Stimulated activated CD8-positive, alpha-beta memory T cell treated with anti-CD3 and anti-CD28 coated beads, Interleukin-15, amount 100 ng/mL, for 1 hour (primary cell): ENCODE data around the gene PEF1.

Experiments used
- DNase-seq: peaks from one replicate; pipeline ENCODE4 v3.0.0-alpha.2; 2020; ENCODE audit warnings: low read depth

The PEF1 gene

DNA sequence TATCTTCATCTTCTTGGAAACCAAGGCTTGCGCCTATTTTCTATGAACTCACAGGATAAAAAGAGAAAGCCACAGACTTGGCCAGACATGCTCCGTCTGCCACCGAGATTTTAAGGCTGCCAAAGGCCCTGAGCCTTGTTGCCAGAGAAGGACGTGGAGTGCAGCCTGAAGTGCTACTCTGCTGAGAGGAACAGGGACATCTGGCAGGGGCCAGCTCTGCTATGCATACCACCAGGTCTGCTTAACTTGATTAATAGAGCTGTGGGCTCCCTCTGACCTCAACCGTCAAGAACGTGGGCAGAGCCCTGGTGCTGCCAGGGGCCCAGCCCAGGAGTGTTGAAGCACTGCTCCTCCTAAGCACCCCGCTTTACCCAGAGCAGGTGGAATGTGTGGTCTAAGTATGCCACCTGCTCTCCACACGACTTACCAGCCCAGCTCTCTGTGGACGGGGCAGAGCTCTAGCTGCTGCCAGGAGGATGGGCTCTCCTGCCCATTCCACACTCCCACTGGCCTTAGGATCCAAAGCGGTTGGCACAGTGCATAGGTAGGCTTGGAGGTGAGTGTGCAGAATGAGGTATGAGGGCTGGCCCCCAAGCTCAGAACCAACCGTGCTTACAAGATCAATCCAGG lies 16.6 kb downstream of the PEF1 start:
- no peak for DNase-seq

GRCh38 chr1:31627301-31627929 lies 17.3 kb downstream of the PEF1 start:
- no peak for DNase-seq

DNA sequence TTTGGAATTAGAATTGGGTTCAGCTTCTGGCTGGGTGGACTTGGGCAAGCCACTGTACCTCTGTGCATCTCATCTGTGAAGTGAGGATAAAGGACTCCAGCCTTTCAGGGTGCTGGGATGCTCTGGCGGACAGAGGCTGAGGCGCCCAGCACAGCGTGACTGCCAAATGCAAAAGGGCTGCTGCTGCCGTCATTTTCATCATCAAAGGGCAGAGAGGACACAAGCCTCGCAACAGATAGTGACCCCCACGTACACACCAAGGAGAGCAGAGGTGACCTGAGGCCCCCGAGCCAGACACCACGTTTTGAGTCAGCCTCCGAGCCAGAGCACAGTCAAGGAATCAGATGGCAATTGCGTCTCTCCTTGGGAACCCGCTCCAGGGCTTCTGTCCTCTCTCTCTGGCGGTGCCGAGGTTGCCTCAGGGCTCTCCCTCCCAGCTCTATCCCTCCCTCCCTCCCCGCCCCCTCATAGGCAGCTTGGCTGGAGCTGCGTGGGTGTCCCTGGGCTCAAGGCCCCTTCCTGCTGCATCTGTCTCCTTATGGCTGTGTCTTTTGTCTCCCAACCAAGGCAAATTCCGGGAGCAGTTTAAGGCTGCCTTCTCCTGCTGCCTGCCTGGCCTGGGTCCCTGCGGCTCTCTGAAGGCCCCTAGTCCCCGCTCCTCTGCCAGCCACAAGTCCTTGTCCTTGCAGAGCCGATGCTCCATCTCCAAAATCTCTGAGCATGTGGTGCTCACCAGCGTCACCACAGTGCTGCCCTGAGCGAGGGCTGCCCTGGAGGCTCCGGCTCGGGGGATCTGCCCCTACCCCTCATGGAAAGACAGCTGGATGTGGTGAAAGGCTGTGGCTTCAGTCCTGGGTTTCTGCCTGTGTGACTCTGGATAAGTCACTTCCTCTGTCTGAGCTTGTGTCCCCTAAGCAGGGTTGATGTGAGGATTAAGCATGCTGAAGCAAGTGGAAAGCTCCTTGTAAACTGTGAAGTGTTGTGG lies 18.2 kb downstream of the PEF1 start:
- DNase-seq, result no peak

GRCh38 chr1:31625561-31626222 lies 19.0 kb downstream of the PEF1 start:
- DNase-seq, result no peak

- no peak for DNase-seq
These were observed 19.8 kb downstream of the PEF1 start for GRCh38 chr1:31624731-31625514.

DNA sequence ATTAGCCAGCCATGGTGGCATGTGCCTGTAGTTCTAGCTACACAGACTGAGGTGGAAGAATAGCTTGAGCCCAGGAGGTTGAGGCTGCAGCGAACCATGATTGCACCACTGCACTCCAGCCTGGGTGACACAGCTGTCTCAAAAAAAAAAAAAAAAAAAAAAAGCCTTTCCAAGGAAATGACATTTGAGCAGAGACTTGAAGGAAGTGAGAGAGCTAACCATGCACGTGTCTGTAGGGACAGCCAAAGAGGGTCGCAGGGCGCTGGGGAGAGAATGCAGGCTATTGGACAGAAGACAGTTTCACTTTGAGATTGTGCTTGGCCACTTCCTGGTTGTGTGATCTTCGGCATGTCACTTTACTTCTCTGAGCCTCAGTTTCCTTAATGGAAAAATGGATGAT lies 20.4 kb downstream of the PEF1 start:
- DNase-seq, result no peak

GRCh38 chr1:31623365-31623764 lies 21.3 kb downstream of the PEF1 start:
- DNase-seq, result no peak

DNA sequence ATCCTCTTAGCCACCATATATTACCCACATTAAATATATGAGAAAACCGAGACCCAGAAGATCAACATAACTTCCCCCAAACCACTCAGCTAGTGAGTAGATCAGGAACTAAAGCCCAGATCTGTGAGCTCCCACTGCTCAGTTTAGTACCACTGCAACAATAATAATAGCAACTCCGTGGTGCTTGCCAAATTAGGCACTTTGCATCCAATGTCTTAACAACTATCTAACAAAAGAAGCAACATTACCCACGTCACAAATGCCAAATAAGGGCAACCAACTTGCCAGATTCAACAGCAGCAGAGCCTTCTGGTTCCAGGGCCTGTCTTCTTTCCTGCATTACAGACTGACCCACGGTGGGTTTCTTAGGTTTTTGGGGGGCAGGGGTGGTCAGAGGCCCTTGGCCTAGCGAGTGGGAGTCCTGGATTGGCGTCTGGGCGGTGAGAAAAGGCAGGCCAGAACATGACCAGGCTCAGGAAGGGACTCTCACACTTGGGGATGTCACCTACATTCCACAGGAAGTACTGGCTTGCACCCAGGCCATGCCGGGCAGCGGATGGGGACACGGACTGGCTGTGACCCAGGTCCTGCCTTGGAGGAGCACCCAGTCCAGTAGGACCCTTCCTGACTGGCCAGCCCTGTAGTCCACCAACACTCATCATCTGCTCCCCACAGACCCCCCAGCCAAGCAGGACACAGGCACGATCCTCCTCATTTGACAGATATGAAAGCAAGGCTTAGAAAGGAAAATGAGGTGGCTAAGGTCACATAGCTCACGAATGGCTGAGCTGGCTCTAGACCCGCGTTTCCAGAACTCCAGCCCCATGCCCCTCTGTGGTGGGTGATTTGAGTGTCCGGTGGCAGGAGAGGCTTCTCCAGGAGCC lies 22.6 kb downstream of the PEF1 start:
- no peak for DNase-seq

GRCh38 chr1:31621498-31621820 lies 23.2 kb downstream of the PEF1 start:
- DNase-seq, result no peak

GRCh38 chr1:31620631-31621497 lies 23.8 kb downstream of the PEF1 start:
- DNase-seq, result no peak

DNA sequence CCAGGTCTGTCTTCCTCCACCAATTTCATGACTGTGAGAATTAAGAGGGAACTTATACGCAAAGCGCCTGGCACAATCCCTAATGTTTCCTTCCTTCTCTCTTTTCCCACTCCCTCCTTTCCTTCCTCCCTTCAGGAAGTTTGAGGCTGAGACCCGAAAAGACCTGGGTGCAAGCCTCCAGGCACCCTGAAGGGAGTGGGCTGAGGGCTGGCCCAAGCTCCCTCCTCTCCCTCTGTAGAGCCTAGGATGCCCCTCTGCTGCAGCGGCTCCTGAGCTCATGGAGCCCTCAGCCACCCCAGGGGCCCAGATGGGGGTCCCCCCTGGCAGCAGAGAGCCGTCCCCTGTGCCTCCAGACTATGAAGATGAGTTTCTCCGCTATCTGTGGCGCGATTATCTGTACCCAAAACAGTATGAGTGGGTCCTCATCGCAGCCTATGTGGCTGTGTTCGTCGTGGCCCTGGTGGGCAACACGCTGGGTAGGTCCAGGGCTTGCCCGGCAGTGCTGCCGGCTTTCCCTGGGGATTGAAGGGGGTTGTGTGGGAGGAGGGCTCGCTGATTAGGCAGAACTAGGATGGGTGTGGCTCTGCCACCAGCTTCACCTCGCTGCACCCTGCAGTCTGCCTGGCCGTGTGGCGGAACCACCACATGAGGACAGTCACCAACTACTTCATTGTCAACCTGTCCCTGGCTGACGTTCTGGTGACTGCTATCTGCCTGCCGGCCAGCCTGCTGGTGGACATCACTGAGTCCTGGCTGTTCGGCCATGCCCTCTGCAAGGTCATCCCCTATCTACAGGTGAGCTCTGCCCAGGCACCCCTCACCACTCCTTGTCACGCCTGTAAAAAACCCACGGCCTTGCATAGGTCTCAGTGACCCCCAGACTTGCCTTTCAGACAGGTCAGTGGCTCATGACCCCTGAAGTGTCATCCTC lies 25.5 kb downstream of the PEF1 start:
- DNase-seq, result no peak

DNA sequence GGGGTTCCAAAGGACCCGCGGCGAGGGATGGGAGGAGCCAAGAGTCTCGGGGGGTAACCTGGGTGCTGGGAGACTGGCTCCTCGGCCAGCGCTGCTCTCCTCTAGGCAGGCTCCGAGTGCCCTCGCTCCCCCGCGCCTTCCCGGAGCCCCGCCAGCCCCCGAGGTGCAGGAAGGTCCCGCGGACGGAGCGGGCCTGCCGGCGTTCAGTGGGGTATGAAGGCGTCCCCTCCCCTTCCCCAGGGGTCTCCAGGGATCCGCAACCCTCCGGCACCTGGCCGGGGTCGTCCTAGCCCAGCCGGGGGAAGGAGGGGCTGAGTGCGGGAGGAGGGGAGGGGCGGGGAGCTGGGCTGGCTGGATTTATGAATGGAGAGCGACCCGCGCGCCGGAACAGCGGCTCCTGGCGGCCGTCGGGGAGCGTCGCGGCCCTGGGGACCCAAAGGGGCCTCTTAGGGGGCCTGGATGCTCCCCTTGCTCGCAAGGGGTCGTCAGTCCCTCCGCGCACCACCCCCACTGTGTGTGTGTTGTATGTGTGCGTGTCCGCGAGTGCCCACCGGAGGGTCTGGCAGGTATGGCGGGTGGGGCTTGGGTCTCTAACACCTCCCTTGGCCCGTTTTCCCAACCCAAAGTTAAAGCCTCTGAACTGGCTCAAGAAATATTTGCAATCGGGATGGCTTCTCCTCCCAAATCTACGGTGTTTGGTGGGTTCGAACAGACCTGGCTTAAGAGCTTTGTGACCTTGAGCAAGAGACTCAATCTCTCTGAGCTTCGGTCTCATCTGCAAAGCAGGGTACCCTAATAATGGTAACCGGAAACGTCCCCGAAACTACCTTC lies 26.5 kb downstream of the PEF1 start:
- DNase-seq, result peak; percentile 23

DNA sequence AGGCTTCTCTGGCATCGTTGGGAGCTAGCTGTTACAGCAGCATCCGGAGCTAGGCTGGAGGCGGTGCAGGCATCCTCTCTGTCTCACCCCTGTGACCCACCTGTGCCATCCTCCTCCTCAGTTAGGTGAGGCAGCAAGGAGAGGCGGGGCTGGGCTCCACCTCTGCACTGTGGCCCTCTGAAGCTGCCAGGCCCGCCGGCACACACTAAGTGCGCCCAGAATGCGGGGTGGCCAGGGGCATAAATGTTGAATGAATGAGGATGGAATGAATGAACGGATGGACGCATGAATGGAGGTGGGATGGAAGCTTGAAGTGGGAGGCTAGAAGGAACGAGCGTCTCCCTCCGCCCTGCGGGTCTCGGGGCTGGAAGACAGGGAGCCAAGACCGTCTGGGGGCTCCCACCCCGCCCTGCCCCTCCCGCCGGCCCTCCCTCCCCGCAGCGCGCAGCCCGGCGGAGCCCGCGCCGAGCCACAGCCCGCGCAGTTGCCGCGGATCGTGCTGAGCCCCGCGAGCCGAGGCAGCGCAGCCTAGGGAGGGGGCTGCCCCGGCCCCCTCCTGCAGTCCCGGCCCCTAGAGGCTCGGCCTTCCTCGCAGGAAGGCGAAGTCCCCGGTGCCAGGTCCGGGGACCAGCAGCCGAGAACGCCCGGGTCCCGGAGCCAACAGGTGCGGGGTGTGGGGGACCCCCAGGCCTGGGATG lies 27.3 kb downstream of the PEF1 start, which contains the start of gene HCRTR1:
TSS of gene HCRTR1 (plus strand) at position 472 of the 698 bp plus-strand sequence. CDS start 1,504 bp downstream, outside the sequence.
- DNase-seq, result no peak

- DNase-seq, result no peak
These were observed 28.7 kb downstream of the PEF1 start for GRCh38 chr1:31615939-31616338.

GRCh38 chr1:31615414-31615813 lies 29.3 kb downstream of the PEF1 start:
- no peak for DNase-seq

DNA sequence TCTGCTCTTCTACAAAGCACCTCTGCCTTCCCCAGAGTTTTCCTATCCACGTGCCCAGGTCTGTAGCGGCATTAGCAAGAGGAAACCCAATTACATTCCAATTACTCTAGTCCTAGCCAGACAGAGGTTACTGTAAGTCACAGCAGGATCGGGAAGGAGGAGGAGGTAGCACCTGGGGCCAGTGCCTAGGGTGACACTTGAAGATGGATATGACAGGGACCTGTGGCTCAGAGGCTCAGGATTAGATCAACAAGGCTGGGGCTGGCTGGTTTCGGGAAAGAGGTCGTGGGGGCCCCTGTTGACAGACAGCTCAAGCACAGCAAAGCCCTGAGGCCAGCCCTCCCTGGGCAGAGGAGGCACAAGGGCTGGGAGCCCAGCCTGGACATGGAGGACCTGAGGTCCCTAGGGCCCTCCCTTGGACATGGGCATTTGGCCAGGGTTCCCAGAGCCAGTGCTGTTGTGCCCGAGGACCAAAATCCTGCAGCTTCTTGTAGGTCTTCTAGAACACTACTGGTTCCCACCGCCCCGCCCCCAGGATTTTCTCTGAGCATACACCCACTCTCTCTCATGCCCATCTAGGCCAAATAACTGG lies 30.2 kb downstream of the PEF1 start:
- DNase-seq, result no peak
